ENCODE measurements around the gene CYP24A1.

Gene CYP24A1

GRCh38 chr20:54184904-54185626 lies 11.3 kb upstream of the CYP24A1 start:
- H3K36me3 ChIP-seq (ENCODE audit: insufficient read depth, low read length): no peaks in the 10 kb centered on the region
- H3K27ac ChIP-seq (ENCODE audit: low read depth, low read length): no peak overlapping the region
- H3K4me3 ChIP-seq (ENCODE audit: low read depth in 1 of 2, low read length in 2 of 2): no peak overlapping the region
- H3K9ac ChIP-seq (ENCODE audit: low read length): no peak overlapping the region
- H3K4me1 ChIP-seq (ENCODE audit: insufficient read depth, low read length): no peaks in the 10 kb centered on the region
- peaks cover 0 to under 1% of the 10 kb centered on the region in 2 donors for H3K27me3 ChIP-seq (ENCODE audit: control insufficient read depth in 1 of 2, insufficient read depth in 2 of 2, low read length in 2 of 2)
- no peaks in the 10 kb centered on the region for H3K9me3 ChIP-seq (ENCODE audit: low read length)

- H3K9ac ChIP-seq (ENCODE audit: low read length): no peak overlapping the region
- H3K36me3 ChIP-seq (ENCODE audit: insufficient read depth, low read length): no peaks in the 10 kb centered on the region
- H3K9me3 ChIP-seq (ENCODE audit: low read length): no peaks in the 10 kb centered on the region
- H3K27me3 ChIP-seq (ENCODE audit: control insufficient read depth in 1 of 2, insufficient read depth in 2 of 2, low read length in 2 of 2): peaks cover 0 to 4% of the 10 kb centered on the region in 2 donors
- no peak overlapping the region for H3K4me3 ChIP-seq (ENCODE audit: low read depth in 1 of 2, low read length in 2 of 2)
- H3K4me1 ChIP-seq (ENCODE audit: insufficient read depth, low read length): no peaks in the 10 kb centered on the region
- H3K27ac ChIP-seq (ENCODE audit: low read depth, low read length): no peak overlapping the region
These were observed 10.3 kb upstream of the CYP24A1 start for GRCh38 chr20:54184071-54184470.

GRCh38 chr20:54180931-54181330 lies 7.1 kb upstream of the CYP24A1 start:
- Histone ChIP-seq H3K9ac (ENCODE audit: low read length) (no peak overlapping the region), H3K27ac (ENCODE audit: low read depth, low read length) (no peak overlapping the region), H3K4me1 (ENCODE audit: insufficient read depth, low read length) (no peaks in the 10 kb centered on the region), H3K4me3 (ENCODE audit: low read depth in 1 of 2, low read length in 2 of 2) (no peak overlapping the region), H3K36me3 (ENCODE audit: insufficient read depth, low read length) (no peaks in the 10 kb centered on the region), H3K9me3 (ENCODE audit: low read length) (no peaks in the 10 kb centered on the region), H3K27me3 (ENCODE audit: control insufficient read depth in 1 of 2, insufficient read depth in 2 of 2, low read length in 2 of 2) (peaks cover 0 to 4% of the 10 kb centered on the region in 2 donors)

GRCh38 chr20:54179946-54180345 lies 6.2 kb upstream of the CYP24A1 start:
- no peaks in the 10 kb centered on the region for H3K4me1 ChIP-seq (ENCODE audit: insufficient read depth, low read length)
- H3K4me3 ChIP-seq (ENCODE audit: low read depth in 1 of 2, low read length in 2 of 2): no peak overlapping the region
- H3K27ac ChIP-seq (ENCODE audit: low read depth, low read length): no peak overlapping the region
- H3K36me3 ChIP-seq (ENCODE audit: insufficient read depth, low read length): no peaks in the 10 kb centered on the region
- H3K9me3 ChIP-seq (ENCODE audit: low read length): no peaks in the 10 kb centered on the region
- no peak overlapping the region for H3K9ac ChIP-seq (ENCODE audit: low read length)
- peaks cover 4 to 7% of the 10 kb centered on the region in 2 donors for H3K27me3 ChIP-seq (ENCODE audit: control insufficient read depth in 1 of 2, insufficient read depth in 2 of 2, low read length in 2 of 2)

GRCh38 chr20:54178256-54178655 lies 4.5 kb upstream of the CYP24A1 start:
- Histone ChIP-seq H3K27ac (ENCODE audit: low read depth, low read length) (no peak overlapping the region), H3K4me3 (ENCODE audit: low read depth in 1 of 2, low read length in 2 of 2) (no peak overlapping the region), H3K9me3 (ENCODE audit: low read length) (no peaks in the 10 kb centered on the region), H3K9ac (ENCODE audit: low read length) (no peak overlapping the region), H3K36me3 (ENCODE audit: insufficient read depth, low read length) (no peaks in the 10 kb centered on the region), H3K27me3 (ENCODE audit: control insufficient read depth in 1 of 2, insufficient read depth in 2 of 2, low read length in 2 of 2) (peaks cover 10 to 24% of the 10 kb centered on the region in 2 donors), H3K4me1 (ENCODE audit: insufficient read depth, low read length) (no peaks in the 10 kb centered on the region)

GRCh38 chr20:54177378-54177777 lies 3.6 kb upstream of the CYP24A1 start:
- Histone ChIP-seq H3K4me1 (ENCODE audit: insufficient read depth, low read length) (no peaks in the 10 kb centered on the region), H3K27me3 (ENCODE audit: control insufficient read depth in 1 of 2, insufficient read depth in 2 of 2, low read length in 2 of 2) (peaks cover 10 to 33% of the 10 kb centered on the region in 2 donors), H3K9ac (ENCODE audit: low read length) (no peak overlapping the region), H3K27ac (ENCODE audit: low read depth, low read length) (no peak overlapping the region), H3K36me3 (ENCODE audit: insufficient read depth, low read length) (no peaks in the 10 kb centered on the region), H3K4me3 (ENCODE audit: low read depth in 1 of 2, low read length in 2 of 2) (no peak overlapping the region), H3K9me3 (ENCODE audit: low read length) (no peaks in the 10 kb centered on the region)

GRCh38 chr20:54176610-54177009 lies 2.8 kb upstream of the CYP24A1 start:
- H3K9ac ChIP-seq (ENCODE audit: low read length): no peak overlapping the region
- H3K4me3 ChIP-seq (ENCODE audit: low read depth in 1 of 2, low read length in 2 of 2): no peak overlapping the region
- H3K36me3 ChIP-seq (ENCODE audit: insufficient read depth, low read length): no peaks in the 10 kb centered on the region
- H3K4me1 ChIP-seq (ENCODE audit: insufficient read depth, low read length): no peaks in the 10 kb centered on the region
- H3K9me3 ChIP-seq (ENCODE audit: low read length): no peaks in the 10 kb centered on the region
- H3K27ac ChIP-seq (ENCODE audit: low read depth, low read length): no peak overlapping the region
- H3K27me3 ChIP-seq (ENCODE audit: control insufficient read depth in 1 of 2, insufficient read depth in 2 of 2, low read length in 2 of 2): peaks cover 16 to 39% of the 10 kb centered on the region in 2 donors

- Histone ChIP-seq H3K4me3 (ENCODE audit: low read depth in 1 of 2, low read length in 2 of 2) (no peak overlapping the region), H3K36me3 (ENCODE audit: insufficient read depth, low read length) (no peaks in the 10 kb centered on the region), H3K9ac (ENCODE audit: low read length) (no peak overlapping the region), H3K9me3 (ENCODE audit: low read length) (no peaks in the 10 kb centered on the region), H3K4me1 (ENCODE audit: insufficient read depth, low read length) (no peaks in the 10 kb centered on the region), H3K27ac (ENCODE audit: low read depth, low read length) (no peak overlapping the region), H3K27me3 (ENCODE audit: control insufficient read depth in 1 of 2, insufficient read depth in 2 of 2, low read length in 2 of 2) (peaks cover 24 to 55% of the 10 kb centered on the region in 2 donors)
These were observed 830 bp upstream of the CYP24A1 start for GRCh38 chr20:54174457-54175175.

- H3K4me3 ChIP-seq (ENCODE audit: low read depth in 1 of 2, low read length in 2 of 2): no peak overlapping the region
- peaks cover 31 to 55% of the 10 kb centered on the region in 2 donors for H3K27me3 ChIP-seq (ENCODE audit: control insufficient read depth in 1 of 2, insufficient read depth in 2 of 2, low read length in 2 of 2)
- H3K4me1 ChIP-seq (ENCODE audit: insufficient read depth, low read length): no peaks in the 10 kb centered on the region
- H3K9me3 ChIP-seq (ENCODE audit: low read length): no peaks in the 10 kb centered on the region
- H3K27ac ChIP-seq (ENCODE audit: low read depth, low read length): no peak overlapping the region
- H3K9ac ChIP-seq (ENCODE audit: low read length): no peak overlapping the region
- H3K36me3 ChIP-seq (ENCODE audit: insufficient read depth, low read length): no peaks in the 10 kb centered on the region
These were observed 732 bp downstream of the CYP24A1 start for GRCh38 chr20:54172856-54173652.

GRCh38 chr20:54172532-54172855 lies 1.3 kb downstream of the CYP24A1 start:
- no peak overlapping the region for H3K9ac ChIP-seq (ENCODE audit: low read length)
- H3K4me1 ChIP-seq (ENCODE audit: insufficient read depth, low read length): no peaks in the 10 kb centered on the region
- H3K9me3 ChIP-seq (ENCODE audit: low read length): no peaks in the 10 kb centered on the region
- peaks cover 34 to 55% of the 10 kb centered on the region in 2 donors for H3K27me3 ChIP-seq (ENCODE audit: control insufficient read depth in 1 of 2, insufficient read depth in 2 of 2, low read length in 2 of 2)
- H3K4me3 ChIP-seq (ENCODE audit: low read depth in 1 of 2, low read length in 2 of 2): no peak overlapping the region
- H3K27ac ChIP-seq (ENCODE audit: low read depth, low read length): no peak overlapping the region
- H3K36me3 ChIP-seq (ENCODE audit: insufficient read depth, low read length): no peaks in the 10 kb centered on the region

GRCh38 chr20:54170963-54171362 lies 2.8 kb downstream of the CYP24A1 start:
- no peaks in the 10 kb centered on the region for H3K36me3 ChIP-seq (ENCODE audit: insufficient read depth, low read length)
- no peak overlapping the region for H3K9ac ChIP-seq (ENCODE audit: low read length)
- H3K9me3 ChIP-seq (ENCODE audit: low read length): no peaks in the 10 kb centered on the region
- no peak overlapping the region for H3K4me3 ChIP-seq (ENCODE audit: low read depth in 1 of 2, low read length in 2 of 2)
- no peak overlapping the region for H3K27ac ChIP-seq (ENCODE audit: low read depth, low read length)
- no peaks in the 10 kb centered on the region for H3K4me1 ChIP-seq (ENCODE audit: insufficient read depth, low read length)
- H3K27me3 ChIP-seq (ENCODE audit: control insufficient read depth in 1 of 2, insufficient read depth in 2 of 2, low read length in 2 of 2): peaks cover 34 to 55% of the 10 kb centered on the region in 2 donors

All from muscle layer of colon (tissue), 2 donors.